OCI-LY1 (cell line): ENCODE results near the gene EIF6.

ENCODE experiments used
- EZH2 ChIP-seq: fragments of 200-600 bp; sonication (generic), shearing (Covaris generic); IDR thresholded peaks from 2 replicates; pipeline ENCODE4 v1.8.0; 2017; ENCODE audit warnings: borderline replicate concordance, mixed run types, mild to moderate bottlenecking, antibody characterized with exemption, low read length, moderate library complexity, mixed read lengths
- TF ChIP-seq, protein P1 (sequence below): fragments of 200-600 bp; sonication (generic), shearing (Covaris generic); IDR thresholded peaks from 2 replicates; pipeline ENCODE4 v1.5.1; 2017; ENCODE audit warnings: mild to moderate bottlenecking, antibody characterized with exemption, low read length, moderate library complexity, mixed read lengths

DNA sequence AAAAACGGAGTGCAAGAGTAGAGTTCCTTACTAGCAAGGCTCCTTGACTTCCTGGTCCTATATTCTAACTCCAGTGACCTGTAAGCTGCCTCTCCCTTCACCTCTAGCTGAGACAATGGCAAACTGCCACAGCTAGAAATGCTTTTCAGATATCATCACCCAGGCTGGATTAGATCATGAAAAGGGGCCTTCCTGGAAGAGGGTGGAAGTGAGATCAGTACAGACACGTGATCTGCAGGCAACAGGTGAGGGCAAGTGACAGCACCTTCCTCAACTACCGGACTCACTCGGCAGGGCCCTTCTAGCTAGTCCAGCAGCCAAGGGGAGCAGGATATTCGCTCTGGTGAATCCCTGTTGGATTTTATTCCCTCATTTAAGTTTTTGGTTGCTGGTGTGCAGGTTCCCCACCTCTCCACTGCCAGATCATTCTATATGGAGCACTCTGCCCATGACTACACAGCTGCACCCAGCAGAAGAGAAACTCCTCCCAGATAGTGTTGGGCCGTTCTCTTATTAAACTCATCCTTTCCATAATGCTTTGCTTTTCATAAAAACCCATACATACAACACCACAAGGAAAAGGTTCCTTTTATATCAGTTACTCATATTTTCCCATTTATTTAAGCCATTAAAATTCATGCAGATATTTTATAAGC is 34.1 kb upstream of the EIF6 start:
- TF ChIP-seq, protein P1, sequence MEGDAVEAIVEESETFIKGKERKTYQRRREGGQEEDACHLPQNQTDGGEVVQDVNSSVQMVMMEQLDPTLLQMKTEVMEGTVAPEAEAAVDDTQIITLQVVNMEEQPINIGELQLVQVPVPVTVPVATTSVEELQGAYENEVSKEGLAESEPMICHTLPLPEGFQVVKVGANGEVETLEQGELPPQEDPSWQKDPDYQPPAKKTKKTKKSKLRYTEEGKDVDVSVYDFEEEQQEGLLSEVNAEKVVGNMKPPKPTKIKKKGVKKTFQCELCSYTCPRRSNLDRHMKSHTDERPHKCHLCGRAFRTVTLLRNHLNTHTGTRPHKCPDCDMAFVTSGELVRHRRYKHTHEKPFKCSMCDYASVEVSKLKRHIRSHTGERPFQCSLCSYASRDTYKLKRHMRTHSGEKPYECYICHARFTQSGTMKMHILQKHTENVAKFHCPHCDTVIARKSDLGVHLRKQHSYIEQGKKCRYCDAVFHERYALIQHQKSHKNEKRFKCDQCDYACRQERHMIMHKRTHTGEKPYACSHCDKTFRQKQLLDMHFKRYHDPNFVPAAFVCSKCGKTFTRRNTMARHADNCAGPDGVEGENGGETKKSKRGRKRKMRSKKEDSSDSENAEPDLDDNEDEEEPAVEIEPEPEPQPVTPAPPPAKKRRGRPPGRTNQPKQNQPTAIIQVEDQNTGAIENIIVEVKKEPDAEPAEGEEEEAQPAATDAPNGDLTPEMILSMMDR: no peak
- TF ChIP-seq EZH2: no peak
